Ishikawa (cell line): ENCODE measurements around the gene SYCE3.

ENCODE experiments used
- CEBPB ChIP-seq: IDR thresholded peaks from 2 replicates; pipeline ENCODE4 v1.6.1; 2012
- CREB1 ChIP-seq: IDR thresholded peaks from 2 replicates; pipeline ENCODE4 v1.6.1; 2012; ENCODE audit warnings: low read depth
- EGR1 ChIP-seq: IDR thresholded peaks from 2 replicates; pipeline ENCODE4 v1.6.1; 2012
- EP300 ChIP-seq: IDR thresholded peaks from 2 replicates; pipeline ENCODE4 v1.6.1; 2012; ENCODE audit warnings: borderline replicate concordance
- NFIC ChIP-seq: IDR thresholded peaks from 2 replicates; pipeline ENCODE4 v1.6.1; 2012
- RAD21 ChIP-seq: IDR thresholded peaks from 2 replicates; pipeline ENCODE4 v1.6.1; 2012; ENCODE audit warnings: low read depth
- REST ChIP-seq: IDR thresholded peaks from 2 replicates; pipeline ENCODE4 v1.6.1; 2012; ENCODE audit warnings: low read depth, mild to moderate bottlenecking
- TAF1 ChIP-seq: IDR thresholded peaks from 2 replicates; pipeline ENCODE4 v1.6.1; 2012; ENCODE audit warnings: low read depth, mild to moderate bottlenecking
- TCF12 ChIP-seq: IDR thresholded peaks from 2 replicates; pipeline ENCODE4 v1.6.1; 2012; ENCODE audit warnings: low read depth
- USF1 ChIP-seq: IDR thresholded peaks from 2 replicates; pipeline ENCODE4 v1.6.1; 2012
- TF ChIP-seq, protein P1 (sequence below): IDR thresholded peaks from 2 replicates; pipeline ENCODE4 v1.6.1; 2012

DNA sequence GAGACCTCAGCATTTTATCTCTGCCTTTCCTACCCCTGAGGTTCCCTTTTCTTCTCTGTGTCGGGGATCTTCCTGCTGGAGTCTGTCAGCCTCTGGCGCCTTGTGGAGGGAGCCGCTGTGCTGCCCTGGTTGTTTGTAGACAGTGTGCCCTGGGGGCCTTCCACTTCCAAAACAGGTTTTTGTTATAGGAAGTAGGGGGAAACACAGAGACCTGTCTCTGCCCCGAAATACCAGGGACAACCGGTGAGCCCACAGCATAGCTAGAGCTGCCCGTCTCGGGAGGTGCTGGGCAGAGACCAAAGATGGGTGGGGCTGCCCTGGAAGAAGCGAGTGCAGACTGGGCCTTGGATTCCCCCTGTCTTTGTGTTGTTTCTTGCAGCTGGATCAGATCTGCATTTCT, 46.7 kb downstream of the SYCE3 start:
- TF ChIP-seq, protein P1, sequence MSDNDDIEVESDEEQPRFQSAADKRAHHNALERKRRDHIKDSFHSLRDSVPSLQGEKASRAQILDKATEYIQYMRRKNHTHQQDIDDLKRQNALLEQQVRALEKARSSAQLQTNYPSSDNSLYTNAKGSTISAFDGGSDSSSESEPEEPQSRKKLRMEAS: no peak
- TF ChIP-seq TAF1 (no peak), NFIC (no peak), RAD21 (no peak), CREB1 (no peak), EGR1 (no peak), CEBPB (no peak), EP300 (no peak), TCF12 (no peak), REST (no peak), USF1 (no peak)
